ENCODE data around the gene CFAP299.

DNA sequence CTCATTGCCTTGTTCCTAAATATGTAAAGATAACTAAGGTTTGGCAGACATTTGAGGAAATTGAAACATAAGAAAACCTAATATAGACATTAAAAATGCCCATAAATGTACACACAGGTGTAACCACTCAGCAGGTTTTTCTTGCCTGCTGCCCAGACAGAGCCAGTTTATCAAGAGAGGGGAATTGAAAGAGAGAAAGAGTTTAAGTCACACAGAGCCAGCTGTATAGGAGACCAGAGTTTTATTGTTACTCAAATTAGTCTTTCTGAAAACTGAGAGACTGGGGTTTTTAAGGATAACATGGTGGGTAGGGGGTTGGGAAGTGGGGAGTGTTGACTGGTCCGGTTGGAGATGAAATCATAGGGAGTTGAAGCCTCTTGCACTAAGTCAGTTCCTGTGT, 119.0 kb downstream of the CFAP299 start:
- TF ChIP-seq, protein P1, sequence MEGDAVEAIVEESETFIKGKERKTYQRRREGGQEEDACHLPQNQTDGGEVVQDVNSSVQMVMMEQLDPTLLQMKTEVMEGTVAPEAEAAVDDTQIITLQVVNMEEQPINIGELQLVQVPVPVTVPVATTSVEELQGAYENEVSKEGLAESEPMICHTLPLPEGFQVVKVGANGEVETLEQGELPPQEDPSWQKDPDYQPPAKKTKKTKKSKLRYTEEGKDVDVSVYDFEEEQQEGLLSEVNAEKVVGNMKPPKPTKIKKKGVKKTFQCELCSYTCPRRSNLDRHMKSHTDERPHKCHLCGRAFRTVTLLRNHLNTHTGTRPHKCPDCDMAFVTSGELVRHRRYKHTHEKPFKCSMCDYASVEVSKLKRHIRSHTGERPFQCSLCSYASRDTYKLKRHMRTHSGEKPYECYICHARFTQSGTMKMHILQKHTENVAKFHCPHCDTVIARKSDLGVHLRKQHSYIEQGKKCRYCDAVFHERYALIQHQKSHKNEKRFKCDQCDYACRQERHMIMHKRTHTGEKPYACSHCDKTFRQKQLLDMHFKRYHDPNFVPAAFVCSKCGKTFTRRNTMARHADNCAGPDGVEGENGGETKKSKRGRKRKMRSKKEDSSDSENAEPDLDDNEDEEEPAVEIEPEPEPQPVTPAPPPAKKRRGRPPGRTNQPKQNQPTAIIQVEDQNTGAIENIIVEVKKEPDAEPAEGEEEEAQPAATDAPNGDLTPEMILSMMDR (IDR thresholded peaks at IDR 0.05) = no peak
- TF ChIP-seq POLR2A (IDR thresholded peaks at IDR 0.05) = no peak

Data from right lobe of liver (tissue), 4 donors.